GM18526 (cell line): Measurements from ENCODE around the gene DAPK2.

Source experiments
- POLR2A ChIP-seq: IDR thresholded peaks from 3 replicates; pipeline ENCODE4 v1.6.1; 2011; ENCODE audit not compliant: insufficient read length; ENCODE audit errors: extremely low read depth

Gene DAPK2

GRCh38 chr15:63891768-63892133 lies 154.5 kb downstream of the DAPK2 start:
- TF ChIP-seq POLR2A: no peak

- no peak for TF ChIP-seq POLR2A
Observed at GRCh38 chr15:63891079-63891767, 155.1 kb downstream of the DAPK2 start.

- no peak for TF ChIP-seq POLR2A
Observed at GRCh38 chr15:63890617-63891016, 155.7 kb downstream of the DAPK2 start.

GRCh38 chr15:63889831-63890230 lies 156.5 kb downstream of the DAPK2 start:
- no peak for TF ChIP-seq POLR2A

GRCh38 chr15:63888823-63889222 lies 157.5 kb downstream of the DAPK2 start:
- TF ChIP-seq POLR2A: no peak

GRCh38 chr15:63888146-63888545 lies 158.1 kb downstream of the DAPK2 start:
- no peak for TF ChIP-seq POLR2A

- no peak for TF ChIP-seq POLR2A
Observed at GRCh38 chr15:63887630-63888029, 158.7 kb downstream of the DAPK2 start.

GRCh38 chr15:63884953-63885352 lies 161.3 kb downstream of the DAPK2 start:
- TF ChIP-seq POLR2A: no peak

GRCh38 chr15:63881431-63881830 lies 164.9 kb downstream of the DAPK2 start:
- TF ChIP-seq POLR2A: no peak

GRCh38 chr15:63880744-63881143 lies 165.5 kb downstream of the DAPK2 start:
- no peak for TF ChIP-seq POLR2A

GRCh38 chr15:63879995-63880394 lies 166.3 kb downstream of the DAPK2 start:
- TF ChIP-seq POLR2A: no peak

- no peak for TF ChIP-seq POLR2A
Observed at GRCh38 chr15:63879211-63879610, 167.1 kb downstream of the DAPK2 start.

GRCh38 chr15:63877713-63878271 lies 168.5 kb downstream of the DAPK2 start:
- TF ChIP-seq POLR2A: no peak

- no peak for TF ChIP-seq POLR2A
Observed at GRCh38 chr15:63876085-63876662, 170.1 kb downstream of the DAPK2 start.

- no peak for TF ChIP-seq POLR2A
Observed at GRCh38 chr15:63874616-63875015, 171.7 kb downstream of the DAPK2 start.

- TF ChIP-seq POLR2A: no peak
Observed at GRCh38 chr15:63872759-63873510, 173.3 kb downstream of the DAPK2 start.
